NCI-H345 treated with DMSO at 0.1 percent for 48 hours (cell line): ENCODE measurements around the gene UTP14A.
A peak's percentile ranks its signal among the peaks of the same experiment; 100 is the strongest.
"Not testable (repeated sequence)": the region's sequence is repeated elsewhere in the genome, so short reads cannot be mapped to it uniquely, and the experiment has no call there.

Source experiments
- DNase-seq: peaks from one replicate; lab custom pipeline; 2025; ENCODE audit not compliant: unreplicated experiment; lab: John Stamatoyannopoulos, UW

Gene UTP14A, protein sequence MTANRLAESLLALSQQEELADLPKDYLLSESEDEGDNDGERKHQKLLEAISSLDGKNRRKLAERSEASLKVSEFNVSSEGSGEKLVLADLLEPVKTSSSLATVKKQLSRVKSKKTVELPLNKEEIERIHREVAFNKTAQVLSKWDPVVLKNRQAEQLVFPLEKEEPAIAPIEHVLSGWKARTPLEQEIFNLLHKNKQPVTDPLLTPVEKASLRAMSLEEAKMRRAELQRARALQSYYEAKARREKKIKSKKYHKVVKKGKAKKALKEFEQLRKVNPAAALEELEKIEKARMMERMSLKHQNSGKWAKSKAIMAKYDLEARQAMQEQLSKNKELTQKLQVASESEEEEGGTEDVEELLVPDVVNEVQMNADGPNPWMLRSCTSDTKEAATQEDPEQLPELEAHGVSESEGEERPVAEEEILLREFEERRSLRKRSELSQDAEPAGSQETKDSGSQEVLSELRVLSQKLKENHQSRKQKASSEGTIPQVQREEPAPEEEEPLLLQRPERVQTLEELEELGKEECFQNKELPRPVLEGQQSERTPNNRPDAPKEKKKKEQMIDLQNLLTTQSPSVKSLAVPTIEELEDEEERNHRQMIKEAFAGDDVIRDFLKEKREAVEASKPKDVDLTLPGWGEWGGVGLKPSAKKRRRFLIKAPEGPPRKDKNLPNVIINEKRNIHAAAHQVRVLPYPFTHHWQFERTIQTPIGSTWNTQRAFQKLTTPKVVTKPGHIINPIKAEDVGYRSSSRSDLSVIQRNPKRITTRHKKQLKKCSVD

DNA sequence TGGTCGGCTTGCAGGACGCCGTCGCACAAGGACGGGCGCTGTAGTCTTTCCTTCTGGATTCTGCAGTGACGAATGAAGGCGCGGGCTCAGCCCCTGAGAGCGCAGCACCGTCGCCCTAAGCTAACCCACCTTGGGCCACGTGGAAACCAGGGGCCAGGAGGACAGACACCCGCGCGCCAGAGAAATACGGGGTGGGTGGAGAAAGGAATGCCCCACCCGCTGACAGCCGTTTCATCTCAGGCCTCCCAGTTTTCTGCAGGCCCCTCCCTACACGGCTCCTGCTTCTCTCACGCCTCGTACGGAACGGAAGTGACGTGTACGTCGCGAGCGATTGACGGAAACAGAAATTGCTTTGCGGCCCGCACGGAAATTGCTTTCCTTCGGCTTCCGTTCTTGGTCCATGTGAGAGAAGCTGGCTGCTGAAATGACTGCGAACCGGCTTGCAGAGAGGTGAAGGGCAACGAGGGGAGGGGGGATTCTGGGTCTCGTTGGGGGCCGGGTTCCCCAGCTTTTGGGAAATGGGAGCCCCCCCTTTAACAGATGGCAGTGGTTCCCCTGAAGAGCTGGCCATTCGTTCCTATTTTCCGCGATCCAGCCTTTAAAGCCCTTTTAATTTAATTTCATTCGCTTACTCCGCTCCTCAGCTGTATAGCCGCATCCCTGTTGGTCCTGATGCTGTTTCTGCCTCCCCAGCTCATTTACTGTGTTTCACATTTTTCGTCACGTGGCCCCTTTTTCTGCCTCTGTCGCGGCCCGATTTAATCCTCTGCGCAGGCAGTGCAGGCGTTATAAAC is at the start of gene UTP14A:
Gene UTP14A (plus strand): TSS at position 378 of the 794 bp plus-strand sequence. CDS start 47 bp downstream, at position 425.
- peak; percentile 70 for DNase-seq

DNA sequence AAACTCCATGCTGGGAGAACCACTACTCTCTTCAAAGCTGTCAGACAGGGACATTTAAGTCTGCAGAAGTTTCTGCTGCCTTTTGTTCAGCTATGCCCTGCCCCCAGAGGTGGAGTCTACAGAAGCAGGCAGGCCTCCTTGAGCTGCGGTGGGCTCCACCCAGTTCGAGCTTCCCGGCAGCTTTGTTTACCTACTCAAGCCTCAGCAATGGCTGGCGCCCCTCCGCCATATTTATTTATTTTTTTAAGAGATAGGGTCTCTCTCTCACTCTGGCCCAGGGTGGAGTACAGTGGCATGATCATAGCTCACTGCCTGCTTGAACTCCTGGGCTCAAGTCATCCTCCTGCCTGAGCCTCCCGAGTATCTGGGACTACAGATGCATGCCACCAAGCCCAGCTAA is 46.8 kb upstream of the UTP14A start:
- not testable (repeated sequence) for DNase-seq

DNA sequence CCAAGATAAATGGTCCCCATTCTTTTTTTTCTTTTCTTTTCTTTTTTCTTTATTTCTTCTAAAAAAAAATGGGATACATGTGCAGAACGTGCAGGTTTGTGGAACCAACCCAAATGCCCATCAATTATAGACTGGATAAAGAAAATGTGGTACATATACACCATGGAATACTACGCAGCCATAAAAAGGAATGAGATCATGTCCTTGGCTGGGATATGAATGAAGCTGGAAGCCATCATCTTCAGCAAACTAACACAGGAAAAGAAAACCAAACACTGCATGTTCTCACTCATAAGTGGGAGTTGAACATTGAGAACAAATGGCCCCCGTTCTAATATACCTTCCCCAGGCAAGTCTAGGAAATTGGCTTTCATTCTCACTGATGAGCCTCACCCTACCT is 39.6 kb upstream of the UTP14A start:
- not testable (repeated sequence) for DNase-seq

DNA sequence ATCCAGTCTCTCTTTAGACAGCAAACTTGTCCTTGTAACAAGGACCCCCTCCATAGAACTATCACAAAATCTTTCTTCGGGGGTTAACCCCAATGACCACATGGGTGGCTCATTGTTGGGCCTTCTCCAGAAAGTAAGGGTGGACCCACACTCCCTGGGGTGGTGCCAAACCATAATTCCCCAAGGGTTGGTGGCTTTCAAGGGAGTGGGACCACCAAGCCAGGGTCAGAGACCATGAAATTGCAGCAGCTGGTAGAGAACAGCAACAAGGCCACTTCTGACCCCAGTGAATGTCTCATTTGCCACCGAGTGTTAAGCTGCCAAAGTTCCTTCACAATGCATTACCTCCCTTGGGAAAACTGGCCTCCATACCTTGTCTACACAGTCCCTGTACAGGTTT is 33.4 kb upstream of the UTP14A start:
- no peak for DNase-seq

DNA sequence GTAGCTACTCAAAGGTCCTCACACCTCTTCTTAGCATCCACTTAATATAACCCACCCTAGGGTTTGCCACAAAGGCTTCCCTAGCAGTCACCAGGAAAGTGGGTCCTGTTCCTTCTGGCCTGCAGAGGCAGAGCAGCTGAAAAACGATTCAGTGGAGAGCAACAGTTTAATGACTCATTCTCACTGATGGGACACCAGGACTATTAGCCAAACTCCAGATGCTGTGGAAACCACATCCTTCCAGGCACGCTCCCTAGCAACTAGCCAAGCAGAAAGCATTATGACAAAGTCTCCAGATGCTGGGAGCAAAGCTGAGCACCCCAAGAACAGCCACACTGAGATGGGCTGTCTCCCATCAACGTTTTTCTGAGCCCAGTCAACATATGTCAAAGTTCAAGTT is 30.3 kb upstream of the UTP14A start:
- no peak for DNase-seq

DNA sequence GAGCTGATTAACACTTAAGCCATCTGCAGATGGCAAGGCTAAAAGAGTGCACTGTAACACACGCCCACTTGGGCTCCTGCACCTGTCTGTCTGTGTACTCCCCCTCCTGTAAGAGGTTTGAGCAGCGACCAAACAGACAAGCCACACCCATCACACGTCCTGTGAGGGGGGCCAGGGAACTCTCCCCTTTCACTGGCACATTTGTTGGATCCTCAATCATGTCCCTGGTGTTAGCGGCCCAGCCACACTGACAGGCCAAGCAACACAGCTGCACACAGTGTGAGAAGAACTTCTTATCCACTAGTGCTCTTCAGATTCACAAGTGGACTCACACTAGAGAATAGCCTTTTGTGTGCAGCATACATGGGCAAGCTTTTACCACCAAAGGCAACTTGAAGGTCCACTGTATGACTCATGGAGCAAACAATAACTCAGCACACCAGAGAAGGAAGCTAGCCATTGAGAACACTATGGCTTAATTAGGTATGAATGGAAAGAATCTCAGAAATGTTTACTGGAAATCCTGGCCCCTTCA is 29.1 kb upstream of the UTP14A start:
- peak; percentile 41 for DNase-seq

DNA sequence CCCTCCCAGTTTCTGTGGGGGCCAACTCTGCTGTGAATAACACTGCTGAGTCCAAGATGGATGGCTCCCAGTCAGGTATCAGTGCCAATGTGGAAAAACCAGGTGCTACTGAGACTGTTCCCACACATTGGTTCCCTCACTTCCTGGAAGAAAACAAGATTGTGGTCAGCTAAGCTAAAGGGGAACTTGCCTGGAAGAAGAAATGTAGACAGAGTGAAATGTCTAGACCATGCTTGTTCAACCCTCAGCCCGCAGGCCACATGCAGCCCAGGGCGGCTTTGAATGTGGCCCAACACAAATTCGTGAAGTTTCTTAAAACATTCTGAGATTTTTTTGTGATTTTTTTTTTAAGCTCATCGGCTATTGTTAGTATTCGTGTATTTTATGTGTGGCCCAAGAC is 28.6 kb upstream of the UTP14A start:
- DNase-seq = no peak

DNA sequence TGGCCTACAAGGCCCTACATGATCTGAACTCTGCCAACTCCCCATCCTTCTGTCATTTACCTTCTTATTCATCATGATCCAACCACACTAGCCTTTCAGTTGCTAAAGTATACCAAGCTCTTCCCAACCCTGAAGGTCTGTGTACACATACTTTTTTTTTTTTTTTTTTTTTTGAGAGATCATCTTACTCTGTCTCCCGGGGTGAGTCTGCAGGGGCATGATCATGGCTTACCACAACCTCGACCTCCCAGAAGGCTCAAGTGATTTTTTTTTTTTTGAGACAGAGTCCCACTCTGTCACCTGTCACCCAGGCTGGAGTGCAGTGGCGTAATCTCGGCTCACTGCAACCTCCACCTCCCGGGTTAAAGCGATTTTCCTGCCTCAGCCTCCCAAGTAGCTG is 5.9 kb upstream of the UTP14A start:
- no peak for DNase-seq

DNA sequence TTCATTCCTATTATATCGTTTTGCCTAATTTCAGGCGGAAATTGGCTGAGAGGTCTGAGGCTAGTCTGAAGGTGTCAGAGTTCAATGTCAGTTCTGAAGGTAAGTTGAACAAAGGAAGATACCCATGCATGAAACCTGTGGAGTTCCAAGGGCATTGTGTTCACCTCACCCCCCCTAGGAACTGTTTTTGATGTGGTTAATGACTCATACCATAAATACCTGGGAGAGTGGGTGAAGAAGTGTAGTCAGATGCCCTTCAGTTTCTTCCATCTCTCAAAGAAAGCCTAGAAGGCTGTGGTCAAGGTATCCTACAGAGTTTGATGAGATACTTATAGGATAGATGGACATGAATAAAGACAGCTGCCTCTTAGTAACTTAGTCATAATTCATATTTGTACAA is 2.7 kb downstream of the UTP14A start:
- no peak for DNase-seq

DNA sequence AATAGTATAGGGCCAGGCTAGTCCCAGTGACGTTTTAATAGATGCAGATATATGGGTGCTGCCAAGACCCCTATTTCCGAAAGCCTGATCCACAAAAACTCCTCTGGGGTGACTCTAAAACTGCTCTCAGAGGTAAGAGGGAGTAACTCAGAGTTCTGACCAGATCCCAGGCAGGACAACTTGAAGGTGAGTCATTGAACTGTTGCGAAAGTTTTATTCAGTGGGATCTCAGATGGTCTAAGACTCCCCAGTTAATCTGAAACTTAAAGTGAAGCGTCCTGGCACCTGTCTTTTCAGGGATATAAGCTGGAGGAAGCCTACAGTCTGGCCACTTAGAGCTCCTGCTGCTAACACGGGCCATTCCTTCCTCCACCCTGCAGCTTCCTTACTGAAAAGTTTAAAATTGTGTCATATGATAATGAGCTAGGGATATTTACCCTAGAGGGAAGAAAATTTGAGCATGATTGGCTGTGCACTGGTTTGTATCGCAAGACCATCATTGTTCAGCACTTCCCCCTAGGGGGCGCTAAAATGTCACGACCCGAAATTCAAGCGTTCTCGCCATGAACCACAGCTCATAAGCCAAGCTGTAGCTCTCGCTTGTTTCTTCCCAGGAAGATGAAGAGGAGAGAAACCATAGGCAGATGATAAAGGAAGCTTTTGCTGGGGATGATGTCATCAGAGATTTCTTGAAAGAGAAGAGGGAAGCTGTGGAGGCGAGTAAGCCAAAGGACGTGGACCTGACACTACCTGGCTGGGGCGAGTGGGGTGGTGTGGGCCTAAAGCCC is 19.5 kb downstream of the UTP14A start:
- DNase-seq = peak; percentile 10

DNA sequence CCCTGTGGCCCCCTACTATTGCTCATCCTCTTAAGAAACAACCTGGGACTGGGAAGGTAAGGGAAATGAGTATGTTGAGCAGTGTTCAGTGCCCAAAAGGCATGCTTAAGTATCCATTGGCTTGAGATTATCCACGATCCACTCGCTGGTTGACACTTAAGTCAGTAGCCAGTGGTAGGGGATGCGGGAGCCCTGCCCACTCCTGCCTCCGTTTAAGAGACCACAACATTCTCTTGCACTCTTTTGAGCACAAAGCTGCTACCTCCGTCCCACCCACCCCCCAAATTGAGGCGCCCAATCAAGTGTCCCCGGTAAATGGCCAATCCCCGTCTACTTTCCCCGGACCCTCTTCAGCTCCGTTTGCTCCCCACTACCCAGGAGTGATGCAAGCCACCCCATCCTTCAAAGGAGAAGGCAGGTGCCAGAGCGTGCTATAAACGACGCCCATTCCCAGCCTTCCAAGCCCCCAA is 25.0 kb downstream of the UTP14A start:
- no peak for DNase-seq

DNA sequence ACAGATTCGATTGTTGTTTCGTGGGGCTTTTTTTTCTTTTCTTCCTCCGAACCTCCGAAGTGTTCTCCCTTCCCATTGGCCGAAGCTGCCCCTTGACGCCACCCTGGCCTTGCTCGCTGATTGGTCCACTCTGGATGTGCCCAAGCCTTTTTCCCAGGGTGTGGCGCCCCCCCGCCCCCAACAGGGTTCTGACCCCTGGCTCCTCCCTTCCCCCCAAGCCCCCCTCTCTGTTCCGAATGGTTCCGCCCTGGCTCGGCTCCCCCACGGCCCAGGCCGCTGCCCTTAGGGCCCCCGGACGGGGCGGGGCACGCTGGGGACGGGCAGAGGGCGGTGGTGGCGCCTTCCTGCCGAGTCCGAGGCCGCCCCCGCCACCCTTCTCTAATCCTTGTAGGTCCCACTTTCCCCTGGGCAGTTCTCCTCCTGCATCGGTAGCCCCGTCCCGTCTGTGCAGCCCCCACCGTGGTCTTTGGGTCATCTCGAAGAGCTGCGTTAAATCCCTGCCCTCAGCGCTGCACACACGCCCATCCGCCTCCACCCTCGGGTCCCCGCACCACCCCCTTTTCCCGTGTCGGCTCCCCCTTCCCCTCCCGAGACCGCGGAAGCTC is 25.5 kb downstream of the UTP14A start:
- DNase-seq = no peak

DNA sequence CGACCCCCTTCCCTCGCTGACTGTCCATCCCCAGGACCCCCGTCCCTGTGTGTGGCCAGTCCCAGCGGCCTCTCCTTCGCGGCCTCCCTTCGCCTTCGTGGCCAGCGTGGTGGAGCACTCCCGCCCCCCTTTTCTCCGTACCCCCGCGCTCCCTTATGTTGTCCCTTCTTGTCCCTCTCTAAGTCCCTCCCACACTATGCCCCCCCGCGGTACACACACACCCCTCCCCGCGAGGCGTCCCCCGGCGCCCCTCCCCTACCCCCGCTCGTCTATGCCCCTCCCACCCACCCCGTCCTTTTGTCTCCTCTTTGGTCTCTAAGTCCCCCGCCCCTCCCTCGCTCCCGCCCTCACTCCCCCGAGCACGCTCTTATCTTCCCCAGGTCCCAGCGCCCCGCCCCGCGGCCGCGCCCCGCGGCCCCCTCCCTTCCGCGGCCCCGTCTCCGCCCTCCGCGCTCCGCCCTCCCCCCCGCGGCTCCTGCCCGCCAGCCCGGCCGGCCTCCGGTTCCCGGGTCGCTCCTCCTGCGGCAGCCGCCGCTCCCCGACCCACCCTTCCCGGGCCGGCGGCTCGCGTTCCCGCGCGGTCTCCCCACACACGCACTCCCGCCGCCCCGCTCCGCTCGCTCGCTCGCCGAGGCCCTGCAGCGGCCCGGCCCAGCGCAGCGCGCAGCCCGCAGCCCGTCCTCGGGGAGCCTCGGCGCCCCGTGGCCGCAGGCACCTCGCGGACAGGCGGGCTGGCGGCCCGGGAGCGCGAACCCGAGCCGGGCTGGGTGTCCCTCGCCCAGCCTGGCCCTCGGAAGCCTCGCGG is 26.3 kb downstream of the UTP14A start:
- no peak for DNase-seq

DNA sequence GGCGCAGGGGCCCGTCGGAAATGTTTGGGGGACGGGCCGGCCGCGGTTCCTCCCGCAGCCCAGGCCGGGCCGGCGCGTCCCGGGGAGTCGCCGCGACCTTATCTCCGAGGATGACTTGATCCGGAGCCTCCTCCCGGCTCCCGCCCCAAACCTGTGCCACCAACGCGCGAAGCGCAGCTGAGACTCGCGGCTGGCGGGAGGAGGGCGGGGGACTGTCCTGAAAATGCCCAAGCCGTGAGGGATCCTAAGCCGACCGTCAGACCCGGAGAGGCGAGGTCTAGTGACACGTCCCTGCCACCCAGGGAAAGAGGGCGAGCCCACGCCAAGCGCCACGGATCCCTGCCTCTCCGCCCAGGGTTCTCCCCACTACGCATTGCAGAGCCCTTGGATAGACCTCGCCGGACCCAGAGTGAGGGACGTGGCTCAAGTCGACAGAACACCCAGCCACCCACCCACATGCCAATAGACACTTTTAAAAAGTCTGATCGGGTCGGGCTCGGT is 26.9 kb downstream of the UTP14A start:
- DNase-seq = no peak

DNA sequence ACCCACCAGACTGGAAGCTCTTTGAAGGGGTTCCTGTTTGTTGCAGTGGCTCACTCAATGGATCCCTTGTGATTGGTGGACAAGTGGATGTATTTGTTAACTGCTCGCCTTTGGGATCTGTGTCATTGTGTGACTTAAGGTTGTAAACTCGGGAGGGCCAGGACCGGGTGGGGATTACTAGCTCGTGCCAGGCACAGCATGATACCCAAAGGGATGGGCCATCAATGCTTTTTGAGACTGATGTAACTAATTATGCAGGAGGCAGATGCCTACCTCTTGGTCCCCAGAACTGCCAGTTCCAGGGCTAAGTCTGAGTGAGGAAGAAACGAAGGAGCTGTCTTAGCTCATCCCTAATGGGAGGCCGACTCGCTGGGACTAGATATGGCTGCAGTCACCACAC is 27.7 kb downstream of the UTP14A start:
- DNase-seq = no peak

DNA sequence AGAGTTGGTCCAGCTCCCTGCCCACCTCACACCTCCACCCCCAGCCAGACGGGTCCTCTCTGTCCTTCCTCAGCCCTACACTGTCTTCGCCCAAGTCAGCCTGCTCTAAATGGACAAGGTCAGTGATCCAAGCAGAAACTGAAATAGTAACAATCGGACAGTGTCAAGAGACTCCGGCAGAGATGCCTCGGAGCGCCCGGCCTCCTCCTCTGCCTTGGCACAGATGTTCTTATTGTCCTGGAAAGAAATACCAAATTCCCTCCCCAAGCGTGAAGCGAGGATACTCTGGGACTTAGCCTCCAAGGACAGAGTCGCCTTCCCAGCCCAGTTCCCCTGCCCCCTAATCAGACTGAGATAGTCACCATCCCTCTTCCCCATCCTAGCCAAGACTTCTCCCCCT is 28.5 kb downstream of the UTP14A start:
- DNase-seq = no peak

DNA sequence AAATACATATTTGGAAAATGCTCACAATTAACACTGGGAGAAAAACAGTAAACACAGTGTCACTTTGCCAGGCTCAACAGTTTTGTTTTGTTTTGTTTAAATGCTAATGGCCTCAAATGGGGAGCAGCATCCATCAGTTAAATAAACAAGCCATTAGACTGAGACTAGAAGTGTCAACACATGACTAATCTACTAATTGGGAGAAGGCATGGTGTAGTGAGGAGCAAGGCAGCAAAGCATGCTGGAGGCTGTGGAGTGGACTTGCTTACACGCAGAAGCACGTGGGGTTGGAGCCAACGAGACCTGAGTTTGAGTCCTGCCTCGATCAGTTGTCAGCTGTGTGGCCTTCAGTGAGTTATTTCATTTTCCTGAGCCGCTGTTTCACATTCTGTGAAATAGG is 29.0 kb downstream of the UTP14A start:
- no peak for DNase-seq

DNA sequence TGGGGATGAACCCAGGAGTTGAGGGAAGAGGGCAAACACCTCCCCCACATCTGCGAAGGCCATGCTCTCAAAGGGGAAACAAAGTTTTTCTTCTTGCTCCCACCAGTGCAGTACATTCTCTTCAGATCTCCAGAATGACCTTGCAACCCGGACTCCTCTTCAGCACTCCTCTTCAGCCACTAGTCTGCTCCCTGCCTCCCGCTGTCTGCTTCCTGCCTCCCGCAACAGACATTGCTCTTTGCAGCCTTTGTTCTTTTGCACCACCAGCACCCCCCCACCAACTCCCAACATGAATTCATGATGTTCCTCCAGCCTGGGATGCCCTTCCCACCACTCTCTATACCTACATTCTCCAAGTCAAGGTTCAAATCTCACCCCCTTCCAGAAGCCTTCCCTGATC is 32.1 kb downstream of the UTP14A start:
- DNase-seq = no peak

DNA sequence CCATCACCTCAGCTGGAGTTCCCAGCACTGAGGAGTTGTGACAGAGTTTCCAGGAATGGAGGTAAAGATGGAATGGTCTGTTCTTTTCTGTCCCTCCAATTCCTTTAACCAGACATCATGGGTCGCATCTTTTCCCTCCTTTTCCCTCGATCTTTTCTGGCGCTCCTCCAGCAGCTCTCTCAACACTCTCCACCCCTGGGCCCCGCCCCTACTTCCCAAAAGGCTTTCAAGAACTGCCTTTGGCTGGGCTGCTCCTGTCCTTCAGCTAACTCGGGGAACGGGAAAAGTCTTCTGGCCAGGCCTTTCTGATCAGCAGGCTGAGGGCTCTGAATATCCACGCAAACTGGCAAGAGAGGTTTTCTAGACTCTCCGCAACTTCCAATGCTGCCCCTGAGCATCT is 34.0 kb downstream of the UTP14A start:
- DNase-seq = no peak
